HepG2 (cell line): ENCODE measurements around the gene FZD7. TPM values are rescaled to one million over a fixed set of nuclear protein-coding genes. Genes with fewer than 3 reads are reported as not detected.

Source experiments
- ATAC-seq: fragments of 200-7000 bp; cut with Tn5 transposase; 3 replicates; pipeline ENCODE4 v1.9.1; 2020; ENCODE audit warnings: mild to moderate bottlenecking, moderate library complexity
- BruUV-seq: library from RNA; stranded (reverse); fragments of 400-500 nt; replicated peaks from 2 replicates; lab custom pipeline; 2021; lab: Mats Ljungman, UMichigan
- CTCF ChIA-PET: fragments of 300-600 bp; formaldehyde crosslinking; extraction: SDS; loops from one replicate; lab custom pipeline; 2021; ENCODE audit warnings: low total read pairs, inconsistent platforms, low intra/inter-chr PET ratio; lab: Yijun Ruan, JAX
- POLR2A ChIA-PET: fragments of 350-600 bp; sonication (Branson Sonifier 250); formaldehyde crosslinking; loops from one replicate; lab custom pipeline; 2020; ENCODE audit warnings: antibody characterized with exemption, inconsistent platforms; lab: Yijun Ruan, JAX
- DNase-seq: peaks from one replicate; pipeline ENCODE4 v3.0.0-alpha.2; 2015; ENCODE audit warnings: low spot score
- FAIRE-seq: peaks from 3 replicates; lab custom pipeline; 2011; peaks lifted over from hg19 to GRCh38; lab: Jason Lieb, UNC
- H2AFZ ChIP-seq: one replicate; pipeline ENCODE4 v1.6.1; 2011; ENCODE audit warnings: low read length, inconsistent platforms
- H3K27ac ChIP-seq: fragments of 300-600 bp; 3 replicates; pipeline ENCODE4 v1.8.0; 2011; ENCODE audit warnings: mixed run types, mild to moderate bottlenecking, mixed read lengths, low read length, inconsistent platforms; ENCODE audit not compliant: insufficient read depth; ENCODE audit errors: extremely low read length
- H3K27me3 ChIP-seq, 2 experiments: fragments of 200-600 bp in 1 of 2; 2 replicates in 1 of 2; 3 replicates in 1 of 2; pipeline versions ENCODE4 v1.6.0 to v1.8.0; 2011; ENCODE audit warnings: low read length in 2 of 2, mild to moderate bottlenecking in 2 of 2, moderate library complexity in 2 of 2, inconsistent platforms in 1 of 2; ENCODE audit not compliant: insufficient read depth in 2 of 2, control insufficient read depth in 1 of 2
- H3K36me3 ChIP-seq, 2 experiments: fragments of 200-600 bp in 1 of 2; replicated peaks in 1 of 2; 2 replicates in 1 of 2; 3 replicates in 1 of 2; pipeline versions ENCODE4 v1.5.1 to v1.8.0; 2011; ENCODE audit warnings: low read length in 2 of 2, inconsistent platforms in 1 of 2; ENCODE audit not compliant: insufficient read depth in 2 of 2, control insufficient read depth in 1 of 2
- H3K4me1 ChIP-seq: 2 replicates; pipeline ENCODE4 v1.5.1; 2012; ENCODE audit warnings: low read length, inconsistent platforms; ENCODE audit not compliant: insufficient read depth
- H3K4me2 ChIP-seq: 2 replicates; pipeline ENCODE4 v1.6.0; 2011; ENCODE audit warnings: low read depth, low read length, inconsistent platforms
- H3K4me3 ChIP-seq, 3 experiments: fragments of 200-600 bp in 1 of 3; sonication (generic), shearing (Covaris generic) in 1 of 3; replicated peaks in 1 of 3; 2 replicates each; pipeline ENCODE4 v1.5.1; 2011 to 2016; ENCODE audit warnings: low read length in 3 of 3, inconsistent platforms in 2 of 3, low read depth in 2 of 3, mild to moderate bottlenecking in 2 of 3, control low read depth in 1 of 3, mixed read lengths in 1 of 3; ENCODE audit not compliant: insufficient read depth in 1 of 3
- H3K79me2 ChIP-seq: one replicate; pipeline ENCODE4 v1.6.1; 2011; ENCODE audit warnings: low read length, inconsistent platforms; ENCODE audit not compliant: insufficient read depth
- H3K9ac ChIP-seq: 2 replicates; pipeline ENCODE4 v1.6.0; 2011; ENCODE audit warnings: mild to moderate bottlenecking, low read depth, low read length, inconsistent platforms; ENCODE audit not compliant: insufficient read depth
- H3K9me3 ChIP-seq: 2 replicates; pipeline ENCODE4 v1.5.1; 2012; ENCODE audit warnings: mild to moderate bottlenecking, low read length
- H4K20me1 ChIP-seq: 2 replicates; pipeline ENCODE4 v1.6.0; 2011; ENCODE audit warnings: inconsistent platforms, mild to moderate bottlenecking, low read length, moderate library complexity; ENCODE audit not compliant: insufficient read depth
- GZF1 ChIP-seq: sonication (generic); formaldehyde crosslinking; IDR thresholded peaks from 2 replicates; pipeline ENCODE4 v1.5.1; 2020; ENCODE audit warnings: mild to moderate bottlenecking, missing genetic modification reagents
- KLF16 ChIP-seq, 2 experiments: sonication (generic) in 1 of 2; formaldehyde crosslinking in 1 of 2; IDR thresholded peaks; 2 replicates each; pipeline versions ENCODE4 v1.6.1 to v1.8.0; 2016 to 2023; ENCODE audit warnings: missing genetic modification reagents in 2 of 2, missing compliant biosample characterization in 1 of 2
- MYC ChIP-seq: sonication (generic); formaldehyde crosslinking; IDR thresholded peaks from 2 replicates; pipeline ENCODE4 v1.9.0; 2021; ENCODE audit warnings: missing genetic modification reagents, borderline replicate concordance
- SRSF1 ChIP-seq: fragments of 200-400 bp; formaldehyde crosslinking; optimal IDR thresholded peaks from 2 replicates; pipeline ENCODE3; 2017; ENCODE audit warnings: mild to moderate bottlenecking, low read depth, low read length, moderate library complexity
- TEAD2 ChIP-seq: sonication (generic); formaldehyde crosslinking; IDR thresholded peaks from 2 replicates; pipeline ENCODE4 v1.9.0; 2021; ENCODE audit warnings: missing genetic modification reagents
- YEATS4 ChIP-seq: sonication (generic); formaldehyde crosslinking; IDR thresholded peaks from 2 replicates; pipeline ENCODE4 v1.4.0; 2020; ENCODE audit warnings: missing genetic modification reagents, borderline replicate concordance
- ZMYM3 ChIP-seq: sonication (generic); formaldehyde crosslinking; IDR thresholded peaks from 2 replicates; pipeline ENCODE4 v1.5.1; 2020; ENCODE audit warnings: mild to moderate bottlenecking, missing genetic modification reagents
- ZNF431 ChIP-seq: sonication (generic); formaldehyde crosslinking; IDR thresholded peaks from 2 replicates; pipeline ENCODE4 v1.9.0; 2022; ENCODE audit warnings: missing genetic modification reagents, low read depth, mild to moderate bottlenecking, borderline replicate concordance
- ZNF496 ChIP-seq: sonication (generic); formaldehyde crosslinking; IDR thresholded peaks from 2 replicates; pipeline ENCODE4 v1.8.1; 2023; ENCODE audit warnings: mild to moderate bottlenecking, moderate library complexity, missing genetic modification reagents; ENCODE audit not compliant: insufficient replicate concordance
- ZNF720 ChIP-seq: sonication (generic); formaldehyde crosslinking; IDR thresholded peaks from 2 replicates; pipeline ENCODE4 v1.4.0; 2020; ENCODE audit warnings: missing genetic modification reagents
- WGBS: methylation state at CpG from one replicate; pipeline ENCODE4 v1.1.6; 2017; ENCODE audit warnings: low lambda C conversion rate; 5-methylcytosine and 5-hydroxymethylcytosine counted together
- in situ Hi-C: cut with HindIII; loops from 2 replicates; pipeline ENCODE4 v1.10.0; 2017; ENCODE audit warnings: low pct_unique_long_range_greater_than_20kb; ENCODE audit not compliant: extremely low pct_ligation_motif_present
- intact Hi-C: fragments of 100-400 bp; cut with micrococcal nuclease; formaldehyde crosslinking; loops from one replicate; pipeline ENCODE4 v1.10.0; 2022; ENCODE audit not compliant: unreplicated experiment
- polyA plus RNA-seq, 8 experiments: library from polyadenylated mRNA; depleted of rRNA in 3 of 8; stranded (reverse) in 7 of 8; unstranded in 1 of 8; fragments of >200 nt; fragmentation: Illumina TruSeq in 4 of 8; extraction: Trizol in 4 of 8; gene quantifications; 2 replicates each; pipeline versions ENCODE4 v1.2.1 to v1.2.3, GENCODE V29; 2011 to 2016; ENCODE audit warnings: low read depth in 4 of 8, missing spikeins in 1 of 8, mixed read lengths in 1 of 8; ENCODE audit not compliant: insufficient read depth in 1 of 8
- total RNA-seq, 5 experiments: library from RNA; depleted of rRNA; stranded (reverse); fragments of >200 nt; fragmentation: Illumina TruSeq; extraction: Trizol; gene quantifications; 2 replicates each; pipeline ENCODE4 v1.2.3, GENCODE V29; 2016; ENCODE audit warnings: low read depth in 1 of 5
- TF ChIP-seq, protein P1 (sequence below), 2 experiments: sonication (generic) in 1 of 2; formaldehyde crosslinking in 1 of 2; IDR thresholded peaks; 2 replicates each; pipeline versions ENCODE4 v1.4.0 to v1.6.1; 2018 to 2020; ENCODE audit warnings: missing genetic modification reagents in 2 of 2, borderline replicate concordance in 1 of 2, low read depth in 1 of 2, mild to moderate bottlenecking in 1 of 2, missing biosample characterization in 1 of 2

The FZD7 gene
- total and polyA plus RNA-seq, 2 of the 13 experiments (the other 11 are each of a cell fraction or from before 2014, with no cell fraction given) = 0.13 to 0.38 TPM

DNA sequence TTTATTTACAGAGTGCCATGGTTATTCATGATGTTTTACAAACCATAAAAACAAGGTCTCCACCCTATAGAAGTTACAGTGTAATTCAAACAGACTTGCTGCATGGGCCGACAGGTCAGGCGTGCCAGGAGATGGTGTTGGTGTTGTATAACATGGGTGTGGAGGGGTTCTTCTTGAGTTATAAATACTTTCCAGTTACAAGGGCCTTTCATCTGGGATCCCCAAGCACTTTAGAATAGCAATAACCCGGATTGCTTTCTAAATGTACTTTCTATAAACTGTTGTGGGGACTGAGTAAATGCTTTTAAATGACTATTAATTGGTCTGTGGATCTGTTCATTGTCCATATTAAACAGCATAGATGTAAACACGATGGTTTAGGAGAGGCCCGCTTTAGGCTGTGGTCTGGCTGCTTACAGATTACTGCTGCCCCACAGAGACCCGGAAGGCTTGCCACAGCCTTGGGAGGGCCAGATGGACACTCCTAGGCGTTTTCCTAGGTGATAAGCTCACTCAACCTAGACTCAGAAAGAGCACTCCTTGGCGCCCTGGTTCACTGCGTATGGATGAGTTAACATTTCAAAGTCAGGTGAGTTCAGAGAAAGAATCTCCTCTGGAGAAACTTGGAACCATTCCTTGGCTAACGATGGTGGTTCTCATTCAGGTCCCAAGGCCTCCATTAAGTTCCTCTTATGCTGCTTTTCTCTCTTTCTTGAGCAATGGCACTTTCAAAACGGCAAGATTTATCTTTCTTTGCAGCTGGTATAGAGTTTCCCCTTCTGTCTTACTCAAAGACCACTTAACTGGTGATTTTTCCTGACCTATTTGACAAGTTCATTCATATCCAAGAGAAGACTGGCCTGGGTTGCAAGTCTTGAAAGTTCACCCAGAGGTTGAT, 35.8 kb downstream of the FZD7 start:
- FAIRE-seq (no peak), DNase-seq (no peak), ATAC-seq (no peak)
- ChIA-PET POLR2A (no interaction called here), CTCF (no interaction called here)
- 30% methylated on average over 11 of the region's 11 CpGs for WGBS
- no peaks in the 10 kb centered on the region for H3K9me3 ChIP-seq
- H3K4me1 ChIP-seq = 0 out of 2 replicates have a peak, but pooled peaks cover 6% of the 10 kb centered on the region
- intact Hi-C loops (no loop called here), in situ Hi-C loops (no loop called here)
- peaks cover 0 to 7% of the 10 kb centered on the region in 2 experiments; a peak in 1 of 5 replicates for H3K27me3 ChIP-seq
- H2AFZ ChIP-seq = no peak overlapping the region
- no TSS peak for BruUV-seq
- no peak overlapping the region for H3K4me2 ChIP-seq
- no peaks in the 10 kb centered on the region for H4K20me1 ChIP-seq
- no peaks in the 10 kb centered on the region for H3K36me3 ChIP-seq
- no peak overlapping the region for H3K27ac ChIP-seq
- TF ChIP-seq GZF1 (CRISPR knock-in tag) (no peak), ZNF431 (CRISPR knock-in tag) (no peak), ZNF496 (CRISPR knock-in tag) (no peak), SRSF1 (no peak), ZMYM3 (no peak), TEAD2 (no peak), ZNF720 (CRISPR knock-in tag) (no peak), KLF16 (CRISPR knock-in tag; IDR thresholded peaks at IDR 0.05) (no peak), YEATS4 (CRISPR knock-in tag) (no peak), MYC (CRISPR knock-in tag) (no peak)
- TF ChIP-seq, protein P1, sequence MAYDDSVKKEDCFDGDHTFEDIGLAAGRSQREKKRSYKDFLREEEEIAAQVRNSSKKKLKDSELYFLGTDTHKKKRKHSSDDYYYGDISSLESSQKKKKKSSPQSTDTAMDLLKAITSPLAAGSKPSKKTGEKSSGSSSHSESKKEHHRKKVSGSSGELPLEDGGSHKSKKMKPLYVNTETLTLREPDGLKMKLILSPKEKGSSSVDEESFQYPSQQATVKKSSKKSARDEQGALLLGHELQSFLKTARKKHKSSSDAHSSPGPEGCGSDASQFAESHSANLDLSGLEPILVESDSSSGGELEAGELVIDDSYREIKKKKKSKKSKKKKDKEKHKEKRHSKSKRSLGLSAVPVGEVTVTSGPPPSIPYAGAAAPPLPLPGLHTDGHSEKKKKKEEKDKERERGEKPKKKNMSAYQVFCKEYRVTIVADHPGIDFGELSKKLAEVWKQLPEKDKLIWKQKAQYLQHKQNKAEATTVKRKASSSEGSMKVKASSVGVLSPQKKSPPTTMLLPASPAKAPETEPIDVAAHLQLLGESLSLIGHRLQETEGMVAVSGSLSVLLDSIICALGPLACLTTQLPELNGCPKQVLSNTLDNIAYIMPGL (CRISPR knock-in tag; IDR thresholded peaks at IDR 0.05; ENCODE audit: borderline replicate concordance in 1 of 2, low read depth in 1 of 2) = no peak
- no peak overlapping the region for H3K4me3 ChIP-seq
- H3K9ac ChIP-seq = no peak overlapping the region
- H3K79me2 ChIP-seq = no peaks in the 10 kb centered on the region
